Astrocyte (in vitro differentiated cells and primary cell): ENCODE data around the gene CDC45.

Source experiments
- CTCF ChIP-seq: IDR thresholded peaks from 2 replicates; pipeline ENCODE4 v1.5.1; 2011; ENCODE audit warnings: low read depth, mild to moderate bottlenecking, inconsistent platforms, low read length, moderate library complexity; ENCODE audit not compliant: insufficient read depth
- EZH2 ChIP-seq: IDR thresholded peaks from 2 replicates; pipeline ENCODE4 v1.6.1; 2012; ENCODE audit warnings: mild to moderate bottlenecking, low read length, inconsistent platforms; ENCODE audit not compliant: insufficient read depth

GRCh38 chr22:19569276-19569640 lies 89.5 kb downstream of the CDC45 start:
- TF ChIP-seq CTCF (no peak), EZH2 (no peak)
